Measurements from ENCODE around the gene ARHGAP33. TPM values are rescaled to one million over a fixed set of nuclear protein-coding genes. Genes with fewer than 3 reads are reported as not detected.

ARHGAP33 gene
- total RNA-seq, 1 experiment from 2014 or later, result 39.6 TPM

Other genes starting within 250 kb of the ARHGAP33 start
- not detected in 2 replicates for gene SBSN, start 247.3 kb upstream of the ARHGAP33 start, total RNA-seq (2021)
- not detected in 2 replicates for gene GAPDHS, start 242.1 kb upstream of the ARHGAP33 start, total RNA-seq (2021)
- gene TMEM147, start 229.9 kb upstream of the ARHGAP33 start, total RNA-seq (2021), result 105 and 115 TPM in 2 replicates
- not detected in 2 replicates for gene ATP4A, start 211.9 kb upstream of the ARHGAP33 start, total RNA-seq (2021)
- not detected in 2 replicates for gene PMIS2, start 189.4 kb upstream of the ARHGAP33 start, total RNA-seq (2021)
- gene HAUS5, start 162.8 kb upstream of the ARHGAP33 start, total RNA-seq (2021), result 31.1 and 33.5 TPM in 2 replicates
- 104 and 106 TPM in 2 replicates for gene RBM42, start 146.5 kb upstream of the ARHGAP33 start, total RNA-seq (2021)
- gene ETV2, start 133.8 kb upstream of the ARHGAP33 start, total RNA-seq (2021), result 0.73 and 1.3 TPM in 2 replicates
- gene COX6B1, start 127.2 kb upstream of the ARHGAP33 start, total RNA-seq (2021), result 456 and 467 TPM in 2 replicates
- gene UPK1A, start 109.0 kb upstream of the ARHGAP33 start, total RNA-seq (2021), result not detected in 2 replicates
- not detected in 2 replicates for gene ZBTB32, start 71.0 kb upstream of the ARHGAP33 start, total RNA-seq (2021)
- gene KMT2B, start 57.6 kb upstream of the ARHGAP33 start, total RNA-seq (2021), result 49.1 and 51.0 TPM in 2 replicates
- 4.9 and 5.8 TPM in 2 replicates for gene IGFLR1, start 33.1 kb upstream of the ARHGAP33 start, total RNA-seq (2021)
- gene U2AF1L4, start 30.1 kb upstream of the ARHGAP33 start, total RNA-seq (2021), result 20.4 and 21.0 TPM in 2 replicates
- gene PSENEN, start 29.9 kb upstream of the ARHGAP33 start, total RNA-seq (2021), result 58.8 and 67.7 TPM in 2 replicates
- 11.3 and 13.2 TPM in 2 replicates for gene LIN37, start 27.0 kb upstream of the ARHGAP33 start, total RNA-seq (2021)
- gene HSPB6, start 18.5 kb upstream of the ARHGAP33 start, total RNA-seq (2021), result 0.50 TPM in 1 of 2 replicates, not detected in the other
- gene PROSER3, start 17.4 kb upstream of the ARHGAP33 start, total RNA-seq (2021), result 38.4 and 44.8 TPM in 2 replicates
- gene PRODH2, start 37.3 kb downstream of the ARHGAP33 start, total RNA-seq (2021), result not detected in 2 replicates
- gene NPHS1, start 76.9 kb downstream of the ARHGAP33 start, total RNA-seq (2021), result not detected in 2 replicates
- gene KIRREL2, start 81.3 kb downstream of the ARHGAP33 start, total RNA-seq (2021), result 0.15 and 0.17 TPM in 2 replicates
- 13.9 and 14.9 TPM in 2 replicates for gene APLP1, start 93.0 kb downstream of the ARHGAP33 start, total RNA-seq (2021)
- 14.9 and 18.0 TPM in 2 replicates for gene NFKBID, start 125.0 kb downstream of the ARHGAP33 start, total RNA-seq (2021)
- gene HCST, start 127.0 kb downstream of the ARHGAP33 start, total RNA-seq (2021), result 4.2 and 4.5 TPM in 2 replicates
- not detected in 2 replicates for gene TYROBP, start 132.7 kb downstream of the ARHGAP33 start, total RNA-seq (2021)
- 14.6 and 15.5 TPM in 2 replicates for gene LRFN3, start 160.8 kb downstream of the ARHGAP33 start, total RNA-seq (2021)
- 8.9 and 11.0 TPM in 2 replicates for gene SDHAF1, start 219.6 kb downstream of the ARHGAP33 start, total RNA-seq (2021)
- gene SYNE4, start 233.2 kb downstream of the ARHGAP33 start, total RNA-seq (2021), result 0.70 TPM in 1 of 2 replicates, not detected in the other
- 20.1 and 27.7 TPM in 2 replicates for gene ALKBH6, start 238.6 kb downstream of the ARHGAP33 start, total RNA-seq (2021)

All from A673 (cell line).